Upper lobe of left lung (tissue), 4 donors: Measurements from ENCODE around the gene SULF2.

Source experiments
- POLR2A ChIP-seq, 4 donors: fragments of 450-650 bp; IDR thresholded peaks; one replicate each; pipeline ENCODE4 v1.5.1; 2016 to 2017; ENCODE audit warnings: antibody characterized with exemption in 4 of 4, mild to moderate bottlenecking in 2 of 4
- POLR2AphosphoS5 ChIP-seq, 2 donors: sonication (generic); formaldehyde crosslinking; IDR thresholded peaks; one replicate each; pipeline ENCODE4 v1.5.1; 2017; ENCODE audit warnings: antibody characterized with exemption in 2 of 2
- TF ChIP-seq, protein P1 (sequence below), 6 experiments: fragments of 450-650 bp in 4 of 6; fragments of 200-600 bp in 2 of 6; sonication (generic) in 2 of 6; IDR thresholded peaks; one replicate each; pipeline ENCODE4 v1.5.1; 2016 to 2019; ENCODE audit warnings: antibody characterized with exemption in 6 of 6

DNA sequence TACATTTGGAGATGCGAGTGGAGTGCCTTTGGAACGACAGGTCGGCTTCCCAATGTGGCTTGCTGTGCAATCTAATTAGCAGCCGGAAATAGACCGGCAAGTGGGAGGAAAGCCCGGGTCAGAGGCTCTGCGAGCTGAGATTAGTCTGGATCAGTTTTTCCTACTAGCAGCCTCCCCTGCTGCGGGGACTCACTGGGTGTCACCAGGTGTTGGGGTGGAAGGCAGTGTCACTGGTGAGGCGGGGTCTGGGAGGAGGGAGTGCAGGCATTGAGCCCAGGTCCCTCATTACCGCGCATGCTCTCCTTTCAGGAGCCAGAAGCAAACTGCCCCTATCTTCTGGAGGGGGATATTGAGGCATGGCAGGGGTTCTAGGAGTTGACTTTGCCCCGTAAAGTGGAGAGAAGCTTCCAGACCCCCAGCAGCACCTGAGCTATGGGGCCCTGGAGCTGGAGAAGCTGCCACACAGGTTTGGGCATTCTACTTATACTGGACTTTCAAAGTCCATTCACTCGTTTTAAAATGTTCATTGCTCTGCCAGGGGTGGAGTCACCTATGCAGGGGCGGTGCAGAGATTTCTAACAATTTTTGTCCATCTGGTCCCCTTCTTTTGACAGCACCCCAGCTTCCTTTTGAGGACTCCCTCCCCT is 11.0 kb downstream of the SULF2 start:
- TF ChIP-seq, protein P1, sequence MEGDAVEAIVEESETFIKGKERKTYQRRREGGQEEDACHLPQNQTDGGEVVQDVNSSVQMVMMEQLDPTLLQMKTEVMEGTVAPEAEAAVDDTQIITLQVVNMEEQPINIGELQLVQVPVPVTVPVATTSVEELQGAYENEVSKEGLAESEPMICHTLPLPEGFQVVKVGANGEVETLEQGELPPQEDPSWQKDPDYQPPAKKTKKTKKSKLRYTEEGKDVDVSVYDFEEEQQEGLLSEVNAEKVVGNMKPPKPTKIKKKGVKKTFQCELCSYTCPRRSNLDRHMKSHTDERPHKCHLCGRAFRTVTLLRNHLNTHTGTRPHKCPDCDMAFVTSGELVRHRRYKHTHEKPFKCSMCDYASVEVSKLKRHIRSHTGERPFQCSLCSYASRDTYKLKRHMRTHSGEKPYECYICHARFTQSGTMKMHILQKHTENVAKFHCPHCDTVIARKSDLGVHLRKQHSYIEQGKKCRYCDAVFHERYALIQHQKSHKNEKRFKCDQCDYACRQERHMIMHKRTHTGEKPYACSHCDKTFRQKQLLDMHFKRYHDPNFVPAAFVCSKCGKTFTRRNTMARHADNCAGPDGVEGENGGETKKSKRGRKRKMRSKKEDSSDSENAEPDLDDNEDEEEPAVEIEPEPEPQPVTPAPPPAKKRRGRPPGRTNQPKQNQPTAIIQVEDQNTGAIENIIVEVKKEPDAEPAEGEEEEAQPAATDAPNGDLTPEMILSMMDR (IDR thresholded peaks at IDR 0.05), result no peak
- TF ChIP-seq POLR2AphosphoS5 (IDR thresholded peaks at IDR 0.05) (no peak), POLR2A (IDR thresholded peaks at IDR 0.05) (no peak)
